Measurements from ENCODE around the gene GMEB2. TPM values are rescaled to one million over a fixed set of nuclear protein-coding genes. Genes with fewer than 3 reads are reported as not detected.

GMEB2 gene
- total RNA-seq, 2 donors from 2014 or later, result 11.5 to 14.8 TPM

- intact Hi-C loops (cut with DNase I), result no loop called here
- no peaks in the 10 kb centered on the region for H3K36me3 ChIP-seq
These were observed 38.3 kb downstream of the GMEB2 start for GRCh38 chr20:63588641-63589041.

DNA sequence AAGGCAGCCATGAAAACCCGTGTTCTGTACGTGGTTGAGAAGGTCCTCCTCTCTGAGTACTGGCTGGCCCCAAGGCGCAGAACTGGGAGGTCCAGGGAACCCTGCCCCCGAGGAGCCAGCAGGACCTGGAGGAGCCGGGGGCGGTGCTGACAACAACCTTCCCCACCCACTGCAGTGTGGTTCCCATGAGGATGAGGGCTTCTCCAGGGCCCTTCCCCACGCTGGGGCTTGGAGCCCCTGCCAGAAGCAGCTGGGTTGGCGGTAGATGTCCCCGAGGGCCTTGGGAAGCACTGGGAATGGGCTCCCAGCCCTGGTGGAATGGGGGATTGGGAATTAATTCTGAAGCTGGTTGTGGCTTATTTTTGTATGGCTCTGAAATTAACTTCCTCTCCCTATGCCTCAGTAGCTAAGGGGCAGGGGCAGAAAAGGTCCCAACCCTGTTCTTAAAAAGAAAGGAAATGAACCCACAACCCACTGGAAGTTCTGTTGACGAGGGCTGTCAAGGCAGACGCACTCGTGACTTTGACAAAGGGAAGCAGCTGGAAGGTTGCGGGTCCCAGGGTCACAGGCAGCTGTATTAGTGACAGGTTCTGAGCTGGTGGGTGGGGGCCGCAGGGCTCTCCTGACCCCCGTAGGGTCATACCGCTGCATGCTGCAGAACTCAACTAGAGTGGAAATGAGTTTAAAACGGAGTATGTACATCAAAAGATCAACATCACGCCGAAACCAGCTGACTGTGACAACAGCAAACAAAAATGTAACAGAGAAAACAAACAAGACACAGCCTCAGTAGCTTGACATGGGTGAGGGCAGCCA lies 38.9 kb downstream of the GMEB2 start:
- no peak for DNase-seq
- Histone ChIP-seq H3K27me3 (no peaks in the 10 kb centered on the region), H3K9me3 (no peaks in the 10 kb centered on the region), H3K9ac (ENCODE audit: low read depth in 2 of 2, low read length in 2 of 2) (no peak overlapping the region), H3K27ac (no peak overlapping the region), H3K36me3 (no peaks in the 10 kb centered on the region), H3K4me1 (no peaks in the 10 kb centered on the region), H3K4me3 (no peak overlapping the region)
- intact Hi-C loops (cut with DNase I), result no loop called here
- TF ChIP-seq, protein P1, sequence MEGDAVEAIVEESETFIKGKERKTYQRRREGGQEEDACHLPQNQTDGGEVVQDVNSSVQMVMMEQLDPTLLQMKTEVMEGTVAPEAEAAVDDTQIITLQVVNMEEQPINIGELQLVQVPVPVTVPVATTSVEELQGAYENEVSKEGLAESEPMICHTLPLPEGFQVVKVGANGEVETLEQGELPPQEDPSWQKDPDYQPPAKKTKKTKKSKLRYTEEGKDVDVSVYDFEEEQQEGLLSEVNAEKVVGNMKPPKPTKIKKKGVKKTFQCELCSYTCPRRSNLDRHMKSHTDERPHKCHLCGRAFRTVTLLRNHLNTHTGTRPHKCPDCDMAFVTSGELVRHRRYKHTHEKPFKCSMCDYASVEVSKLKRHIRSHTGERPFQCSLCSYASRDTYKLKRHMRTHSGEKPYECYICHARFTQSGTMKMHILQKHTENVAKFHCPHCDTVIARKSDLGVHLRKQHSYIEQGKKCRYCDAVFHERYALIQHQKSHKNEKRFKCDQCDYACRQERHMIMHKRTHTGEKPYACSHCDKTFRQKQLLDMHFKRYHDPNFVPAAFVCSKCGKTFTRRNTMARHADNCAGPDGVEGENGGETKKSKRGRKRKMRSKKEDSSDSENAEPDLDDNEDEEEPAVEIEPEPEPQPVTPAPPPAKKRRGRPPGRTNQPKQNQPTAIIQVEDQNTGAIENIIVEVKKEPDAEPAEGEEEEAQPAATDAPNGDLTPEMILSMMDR (IDR thresholded peaks at IDR 0.05), result no peak

More at GRCh38 chr20:63588641-63589041, 38.3 kb downstream of the GMEB2 start:
- H3K9me3 ChIP-seq, result no peaks in the 10 kb centered on the region
- no peaks in the 10 kb centered on the region for H3K27me3 ChIP-seq
- no peak for DNase-seq
- no peak overlapping the region for H3K9ac ChIP-seq (ENCODE audit: low read depth in 2 of 2, low read length in 2 of 2)
- H3K27ac ChIP-seq, result no peak overlapping the region
- H3K4me3 ChIP-seq, result no peak overlapping the region
- TF ChIP-seq, protein P1 (IDR thresholded peaks at IDR 0.05), result no peak
- H3K4me1 ChIP-seq, result no peaks in the 10 kb centered on the region

DNA sequence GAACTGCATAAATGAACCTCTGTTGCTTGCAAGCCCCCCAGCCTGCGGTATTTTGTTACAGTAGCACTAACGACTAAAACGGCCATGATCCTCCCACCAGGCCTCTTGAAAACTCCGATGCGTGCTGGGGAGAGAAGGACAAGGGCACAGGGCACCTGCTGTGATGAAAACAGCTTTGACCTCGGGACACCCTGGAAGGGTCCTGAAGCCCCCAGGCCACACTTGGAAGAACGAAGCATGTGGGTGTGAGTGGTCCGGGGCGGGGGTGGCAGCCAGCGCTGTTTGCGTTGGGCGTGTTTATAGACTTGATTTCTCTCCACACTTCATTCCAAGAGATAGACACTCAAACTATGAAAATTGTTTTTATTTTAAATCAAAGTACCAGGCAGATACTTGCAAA lies 39.6 kb downstream of the GMEB2 start:
- TF ChIP-seq, protein P1 (IDR thresholded peaks at IDR 0.05), result no peak
- no peak overlapping the region for H3K4me3 ChIP-seq
- no peaks in the 10 kb centered on the region for H3K27me3 ChIP-seq
- DNase-seq, result no peak
- H3K27ac ChIP-seq, result no peak overlapping the region
- no peak overlapping the region for H3K9ac ChIP-seq (ENCODE audit: low read depth in 2 of 2, low read length in 2 of 2)
- H3K36me3 ChIP-seq, result no peaks in the 10 kb centered on the region
- no peaks in the 10 kb centered on the region for H3K4me1 ChIP-seq
- no peaks in the 10 kb centered on the region for H3K9me3 ChIP-seq
- intact Hi-C loops (cut with DNase I), result no loop called here

DNA sequence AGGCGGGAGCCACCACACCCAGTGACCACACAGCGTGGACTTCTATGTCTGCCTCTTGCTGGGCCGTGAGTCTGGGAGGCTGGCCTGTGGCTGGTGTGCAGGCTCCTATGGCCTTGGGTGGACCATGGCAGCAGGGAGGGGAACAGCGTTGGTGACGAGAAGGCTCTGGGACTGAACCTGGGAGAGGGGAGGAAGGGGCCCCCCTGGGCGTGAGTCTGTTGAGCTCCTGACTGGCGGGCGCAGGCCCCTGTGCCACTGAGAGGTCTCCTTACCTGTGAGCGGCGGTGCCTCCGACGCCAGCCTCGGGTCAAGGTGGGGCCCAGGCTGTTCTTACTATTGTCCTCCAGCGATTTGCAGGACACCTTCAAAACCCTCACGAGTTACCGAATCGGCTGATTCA lies 40.1 kb downstream of the GMEB2 start:
- TF ChIP-seq, protein P1 (IDR thresholded peaks at IDR 0.05), result no peak
- Histone ChIP-seq H3K9me3 (no peaks in the 10 kb centered on the region), H3K9ac (ENCODE audit: low read depth in 2 of 2, low read length in 2 of 2) (no peak overlapping the region), H3K4me1 (no peaks in the 10 kb centered on the region), H3K36me3 (no peaks in the 10 kb centered on the region), H3K27me3 (no peaks in the 10 kb centered on the region), H3K4me3 (no peak overlapping the region), H3K27ac (no peak overlapping the region)
- no peak for DNase-seq
- intact Hi-C loops (cut with DNase I), result no loop called here

DNA sequence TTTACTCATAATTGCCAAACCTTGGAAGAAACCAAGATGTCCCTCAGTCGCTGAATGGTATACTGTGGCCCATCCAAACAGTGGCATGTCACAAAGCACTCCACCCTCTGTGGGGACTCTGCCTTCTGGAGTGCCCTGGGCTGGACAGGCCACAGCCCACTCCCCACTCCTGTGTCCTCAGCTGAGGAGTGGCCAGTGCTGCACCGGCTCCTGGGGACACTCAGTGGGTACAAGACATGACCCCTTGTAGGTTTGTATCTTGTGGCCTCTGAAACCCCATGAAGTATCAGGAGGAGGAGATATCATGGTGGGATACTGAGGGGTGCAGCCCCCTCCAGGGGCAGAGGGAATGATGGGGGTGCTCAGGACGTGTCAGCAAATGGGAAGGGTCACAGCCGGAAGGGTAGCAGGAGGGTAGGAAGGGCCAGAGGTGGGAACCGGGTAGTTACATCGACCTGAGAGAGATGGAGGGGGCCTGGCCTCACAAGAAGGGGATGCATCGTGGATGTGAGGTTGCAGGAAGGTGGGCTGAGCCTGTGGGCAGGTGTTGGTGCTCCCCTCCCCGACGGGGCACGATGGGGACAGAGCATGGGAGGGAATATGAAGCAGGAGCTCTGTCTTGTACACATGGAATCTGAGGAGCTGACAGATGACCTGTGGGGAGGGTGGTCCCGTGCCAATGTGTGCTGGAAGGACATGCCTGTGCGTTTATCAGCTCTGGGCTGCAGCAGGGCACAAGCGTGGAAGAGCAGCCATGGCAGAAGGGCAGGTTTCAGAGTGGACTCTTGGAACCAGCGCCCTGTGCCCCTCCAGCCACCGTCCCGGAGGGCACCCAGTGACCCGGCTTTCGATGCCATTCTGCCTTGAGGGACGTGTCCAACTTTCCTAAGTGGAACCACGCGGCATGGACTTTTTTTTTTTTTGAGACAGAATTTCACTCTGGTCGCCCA lies 41.0 kb downstream of the GMEB2 start:
- DNase-seq, result no peak
- Histone ChIP-seq H3K36me3 (no peaks in the 10 kb centered on the region), H3K9ac (ENCODE audit: low read depth in 2 of 2, low read length in 2 of 2) (no peak overlapping the region), H3K27ac (no peak overlapping the region), H3K4me3 (no peak overlapping the region), H3K27me3 (no peaks in the 10 kb centered on the region), H3K9me3 (no peaks in the 10 kb centered on the region), H3K4me1 (no peaks in the 10 kb centered on the region)
- intact Hi-C loops (cut with DNase I), result no loop called here
- TF ChIP-seq, protein P1 (IDR thresholded peaks at IDR 0.05), result no peak

Data from colonic mucosa (tissue), 4 donors.